Lower leg skin (tissue), 4 donors: Measurements from ENCODE around the gene SLC22A7. TPM values are rescaled to one million over a fixed set of nuclear protein-coding genes. Genes with fewer than 3 reads are reported as not detected.
"Not testable (repeated sequence)": the region's sequence is repeated elsewhere in the genome, so short reads cannot be mapped to it uniquely, and the experiment has no call there.

Experiments
- DNase-seq, 2 donors: peaks; one replicate each; pipeline ENCODE4 v3.0.0-alpha.2; 2019; ENCODE audit warnings: low spot score in 2 of 2
- H3K4me3 ChIP-seq: fragments of 200-600 bp; sonication (generic); 2 replicates; pipeline ENCODE4 v1.5.1; 2017; ENCODE audit warnings: mild to moderate bottlenecking, low read depth; ENCODE audit not compliant: poor library complexity, severe bottlenecking
- POLR2A ChIP-seq, 2 donors: fragments of 450-650 bp; IDR thresholded peaks; one replicate each; pipeline ENCODE4 v1.6.1; 2016 to 2017; ENCODE audit warnings: antibody characterized with exemption in 2 of 2, mild to moderate bottlenecking in 1 of 2, moderate library complexity in 1 of 2
- WGBS, 2 donors: methylation state at CpG; one replicate each; pipeline ENCODE4 v1.1.5; 2018; 5-methylcytosine and 5-hydroxymethylcytosine counted together
- intact Hi-C: fragments of 100-400 bp; cut with DNase I; formaldehyde crosslinking; loops from one replicate; pipeline ENCODE4 v1.15.0; 2023; ENCODE audit warnings: low total_unique reads
- total RNA-seq, 4 donors: library from RNA; depleted of rRNA; stranded (reverse); fragments of >200 nt; gene quantifications; one replicate each; pipeline ENCODE4 v1.1.0, GENCODE V29; 2016
- TF ChIP-seq, protein P1 (sequence below), 3 donors: fragments of 450-650 bp; IDR thresholded peaks; one replicate each; pipeline ENCODE4 v1.5.1; 2016; ENCODE audit warnings: antibody characterized with exemption in 3 of 3, mild to moderate bottlenecking in 3 of 3, moderate library complexity in 2 of 3

Gene SLC22A7
- total RNA-seq, 4 donors from 2014 or later = not detected

DNA sequence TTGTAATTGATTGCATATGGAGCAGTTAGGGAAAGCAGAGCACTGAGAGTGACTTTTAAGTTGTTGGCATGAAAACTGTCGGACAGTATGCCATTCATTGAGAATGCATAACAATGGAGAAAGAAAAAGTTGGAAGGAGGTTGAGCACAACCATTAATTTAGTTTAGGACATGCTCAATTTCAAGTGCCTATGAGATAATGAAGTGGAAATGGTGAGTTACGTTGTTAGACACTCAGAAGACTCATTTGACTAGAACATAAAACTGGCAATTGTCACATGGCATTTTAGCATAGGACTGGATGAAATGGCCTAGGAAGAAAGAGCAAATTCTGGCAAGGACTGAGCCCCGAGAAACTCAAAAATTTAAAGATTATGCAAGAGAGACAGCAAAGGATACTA, 49.4 kb downstream of the SLC22A7 start:
- H3K4me3 ChIP-seq = no peak overlapping the region
- DNase-seq = no peak
- WGBS, 2 donors = 91 to 93% methylated on average over 3 of the region's 3 CpGs
- TF ChIP-seq POLR2A (IDR thresholded peaks at IDR 0.05) = no peak
- TF ChIP-seq, protein P1, sequence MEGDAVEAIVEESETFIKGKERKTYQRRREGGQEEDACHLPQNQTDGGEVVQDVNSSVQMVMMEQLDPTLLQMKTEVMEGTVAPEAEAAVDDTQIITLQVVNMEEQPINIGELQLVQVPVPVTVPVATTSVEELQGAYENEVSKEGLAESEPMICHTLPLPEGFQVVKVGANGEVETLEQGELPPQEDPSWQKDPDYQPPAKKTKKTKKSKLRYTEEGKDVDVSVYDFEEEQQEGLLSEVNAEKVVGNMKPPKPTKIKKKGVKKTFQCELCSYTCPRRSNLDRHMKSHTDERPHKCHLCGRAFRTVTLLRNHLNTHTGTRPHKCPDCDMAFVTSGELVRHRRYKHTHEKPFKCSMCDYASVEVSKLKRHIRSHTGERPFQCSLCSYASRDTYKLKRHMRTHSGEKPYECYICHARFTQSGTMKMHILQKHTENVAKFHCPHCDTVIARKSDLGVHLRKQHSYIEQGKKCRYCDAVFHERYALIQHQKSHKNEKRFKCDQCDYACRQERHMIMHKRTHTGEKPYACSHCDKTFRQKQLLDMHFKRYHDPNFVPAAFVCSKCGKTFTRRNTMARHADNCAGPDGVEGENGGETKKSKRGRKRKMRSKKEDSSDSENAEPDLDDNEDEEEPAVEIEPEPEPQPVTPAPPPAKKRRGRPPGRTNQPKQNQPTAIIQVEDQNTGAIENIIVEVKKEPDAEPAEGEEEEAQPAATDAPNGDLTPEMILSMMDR (IDR thresholded peaks at IDR 0.05) = no peak
- intact Hi-C loops = no loop called here

DNA sequence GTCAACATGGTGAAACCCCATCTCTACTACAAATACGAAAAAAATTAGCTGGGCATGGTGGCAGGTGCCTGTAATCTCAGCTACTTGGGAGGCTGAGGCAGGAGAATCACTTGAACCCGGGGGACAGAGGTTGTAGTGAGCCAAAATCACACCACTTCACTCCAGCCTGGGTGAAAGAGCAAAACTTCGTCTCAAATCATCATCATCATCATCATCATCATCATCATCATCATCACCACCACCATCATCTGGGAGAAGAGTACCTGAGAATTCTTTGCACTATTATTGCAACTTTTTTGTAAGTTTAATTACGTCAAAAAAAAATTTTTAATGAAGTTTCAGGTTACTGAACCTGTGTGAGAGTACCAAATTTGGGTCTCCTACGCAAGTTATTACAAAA, 53.9 kb downstream of the SLC22A7 start:
- 94% methylated on average over 5 of the region's 5 CpGs for WGBS, 2 donors
- not testable (repeated sequence) for DNase-seq, H3K4me3 ChIP-seq
- intact Hi-C loops = loop anchor here (10.0 kb wide), 1 partner anchor 153 kb away; no protein-coding TSS in a partner anchor

Other genes with a start within 250 kb of the SLC22A7 start
- gene CUL7, start 244.4 kb upstream of the SLC22A7 start, total RNA-seq = 10 to 100 TPM; 11.8 to 18.2 (median 13.6) TPM
- gene MRPL2, start 238.8 kb upstream of the SLC22A7 start, total RNA-seq = 10 to 100 TPM; 19.0 to 37.9 (median 27.3) TPM
- 10 to 100 TPM; 18.0 to 25.7 (median 21.3) TPM for gene KLC4, start 238.6 kb upstream of the SLC22A7 start, total RNA-seq
- gene PTK7, start 221.9 kb upstream of the SLC22A7 start, total RNA-seq = 10 to 100 TPM; 40.9 to 51.9 (median 49.7) TPM
- 10 to 100 TPM; 14.8 to 25.8 (median 25.5) TPM for gene SRF, start 127.0 kb upstream of the SLC22A7 start, total RNA-seq
- 10 to 100 TPM; 38.7 to 64.4 (median 47.4) TPM for gene CUL9, start 116.1 kb upstream of the SLC22A7 start, total RNA-seq
- gene DNPH1, start 68.8 kb upstream of the SLC22A7 start, total RNA-seq = 10 to 100 TPM; 48.5 to 77.0 (median 61.2) TPM
- under 1 TPM in 1 of 4 donors, not detected in 3; 0.08 TPM for gene TTBK1, start 54.8 kb upstream of the SLC22A7 start, total RNA-seq
- 1 to 10 TPM in 1 of 4 donors, under 1 TPM in 1, not detected in 2; 0.30 to 4.5 TPM for gene CRIP3, start 10.6 kb downstream of the SLC22A7 start, total RNA-seq
- gene ZNF318, start 71.4 kb downstream of the SLC22A7 start, total RNA-seq = 10 to 100 TPM in 3 of 4 donors, 1 to 10 TPM in 1; 9.6 to 22.9 (median 18.1) TPM
- 10 to 100 TPM in 3 of 4 donors, 1 to 10 TPM in 1; 9.4 to 17.9 (median 15.9) TPM for gene ABCC10, start 129.3 kb downstream of the SLC22A7 start, total RNA-seq
- 10 to 100 TPM; 29.3 to 55.0 (median 39.4) TPM for gene DLK2, start 157.3 kb downstream of the SLC22A7 start, total RNA-seq
- gene TJAP1, start 179.3 kb downstream of the SLC22A7 start, total RNA-seq = 10 to 100 TPM; 15.9 to 30.4 (median 23.8) TPM
- gene LRRC73, start 212.1 kb downstream of the SLC22A7 start, total RNA-seq = under 1 TPM in 3 of 4 donors, not detected in 1; 0.36 to 0.53 (median 0.44) TPM
- gene YIPF3, start 218.7 kb downstream of the SLC22A7 start, total RNA-seq = 100 to 1,000 TPM in 1 of 4 donors, 10 to 100 TPM in 3; 82.6 to 119 (median 89.0) TPM
- gene POLR1C, start 218.8 kb downstream of the SLC22A7 start, total RNA-seq = 10 to 100 TPM; 29.7 to 38.0 (median 32.4) TPM